NCI-H2081 treated with DMSO at 0.1 percent for 48 hours (cell line): ENCODE results near the gene MYO1D.
"Not testable (repeated sequence)": the region's sequence is repeated elsewhere in the genome, so short reads cannot be mapped to it uniquely, and the experiment has no call there.

Experiments
- DNase-seq: peaks from one replicate; lab custom pipeline; 2025; lab: John Stamatoyannopoulos, UW

The MYO1D gene

DNA sequence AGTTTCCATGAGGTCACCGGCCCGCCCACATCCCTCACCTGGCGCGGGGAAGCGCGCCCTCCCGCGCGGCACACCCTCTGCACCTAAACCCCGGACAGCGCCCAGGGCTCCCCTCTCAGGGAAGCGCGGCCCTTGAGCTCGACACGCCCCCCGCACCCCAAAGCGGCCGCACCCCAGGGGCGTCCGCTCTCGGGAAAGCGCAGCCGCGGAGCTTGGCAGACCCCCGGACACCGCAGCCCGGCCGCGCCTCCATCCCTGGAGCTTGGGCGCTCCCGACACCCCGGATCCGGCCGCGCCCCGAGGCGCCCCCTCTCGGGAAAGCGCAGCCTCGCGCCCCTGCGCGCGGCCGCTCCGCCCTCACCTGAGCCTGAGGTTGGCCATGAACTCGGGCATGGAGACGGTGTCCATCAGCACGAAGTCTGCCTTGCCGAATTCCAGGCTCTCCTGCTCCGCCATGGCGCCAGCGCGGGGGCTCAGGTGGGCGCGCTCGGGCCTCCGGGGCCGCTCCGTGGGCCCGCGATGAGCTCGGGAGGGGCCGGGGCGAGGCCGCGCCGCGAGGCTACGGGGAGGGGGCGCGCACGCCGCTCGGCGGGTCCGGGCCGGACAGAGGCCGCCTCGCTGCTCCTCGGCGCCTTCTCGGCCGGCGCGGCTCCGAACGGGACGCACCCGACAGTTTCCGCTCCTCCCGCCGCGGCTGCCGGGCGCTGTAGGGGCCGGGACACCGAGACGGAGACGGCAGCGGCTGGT is at the start of gene MYO1D:
Gene MYO1D, minus strand, starts transcription at position 708 of the 747 bp plus-strand sequence. Its CDS starts 252 bp downstream, at position 456.
- no peak for DNase-seq

DNA sequence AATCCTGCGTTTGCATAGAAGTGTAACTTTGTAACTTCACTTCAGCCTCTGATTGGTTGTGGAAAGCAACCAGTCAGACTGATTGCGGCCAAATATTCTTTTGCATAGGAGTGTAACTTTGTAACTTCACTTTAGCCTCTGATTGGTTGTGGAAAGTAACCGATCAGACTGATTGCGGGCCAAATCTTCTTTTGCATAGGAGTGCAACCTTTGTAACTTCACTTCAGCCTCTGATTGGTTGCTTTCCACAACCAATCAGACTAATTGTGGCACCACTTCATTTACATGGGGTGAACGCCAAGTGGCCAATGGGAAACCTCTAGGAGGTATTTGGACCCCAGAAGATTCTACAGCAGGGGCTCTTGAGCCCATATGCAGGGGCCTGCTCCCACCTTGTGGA is 49.3 kb upstream of the MYO1D start:
- no peak for DNase-seq

DNA sequence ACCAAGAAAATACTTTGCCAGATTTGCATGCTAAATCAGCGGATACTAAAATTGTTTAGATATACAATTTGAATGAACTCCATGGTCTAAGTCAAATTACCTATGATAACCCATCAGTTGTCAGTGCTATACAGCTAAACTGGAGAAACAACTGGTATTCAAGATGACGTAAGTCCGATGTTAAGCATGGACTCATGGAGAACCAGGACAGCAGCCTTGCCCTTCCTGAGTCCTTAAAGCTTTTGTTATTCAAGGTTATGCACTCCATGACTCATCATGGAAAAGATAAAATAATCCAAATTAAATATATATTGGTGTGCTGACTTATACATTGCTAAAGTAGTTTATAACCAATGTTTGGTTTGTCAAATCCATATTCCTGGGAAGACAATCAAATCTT is 47.0 kb upstream of the MYO1D start:
- not testable (repeated sequence) for DNase-seq

DNA sequence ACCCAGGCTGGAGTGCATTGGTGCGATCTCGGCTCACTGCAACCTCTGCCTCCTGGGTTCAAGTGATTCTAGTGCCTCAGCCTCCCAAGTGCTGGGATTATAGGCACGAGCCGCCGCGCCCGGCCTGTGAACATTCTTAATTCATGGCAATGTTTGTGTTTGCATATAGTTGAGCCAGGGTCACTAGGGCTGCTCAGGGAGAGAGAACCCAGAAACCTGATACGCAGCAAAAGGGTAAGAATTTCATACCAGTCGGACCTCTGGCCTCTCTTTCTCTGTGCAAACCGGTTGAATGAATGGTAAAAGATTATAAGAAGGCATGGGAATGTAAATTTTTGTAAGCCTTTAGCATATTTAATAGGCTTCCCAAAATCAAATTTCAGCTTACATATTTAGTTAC is 44.1 kb upstream of the MYO1D start:
- DNase-seq: no peak

DNA sequence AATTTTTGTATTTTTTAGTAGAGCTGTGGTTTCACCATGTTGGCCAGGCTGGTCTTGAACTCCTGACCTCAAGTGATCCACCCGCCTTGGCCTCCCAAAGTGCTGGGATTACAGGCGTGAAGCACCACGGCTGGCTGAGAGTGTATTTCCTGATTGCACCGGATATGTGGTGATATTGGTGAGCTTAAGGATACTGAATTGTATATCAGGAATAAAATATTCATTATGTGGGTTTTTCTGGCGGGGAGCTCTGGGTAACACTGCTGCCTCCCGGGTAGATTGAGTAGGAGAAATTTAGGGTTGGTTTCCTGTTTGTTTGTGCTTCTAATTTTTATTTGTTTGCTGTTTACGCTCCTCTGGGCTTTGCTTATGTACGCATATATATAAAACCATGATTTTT is 43.4 kb upstream of the MYO1D start:
- DNase-seq: no peak

DNA sequence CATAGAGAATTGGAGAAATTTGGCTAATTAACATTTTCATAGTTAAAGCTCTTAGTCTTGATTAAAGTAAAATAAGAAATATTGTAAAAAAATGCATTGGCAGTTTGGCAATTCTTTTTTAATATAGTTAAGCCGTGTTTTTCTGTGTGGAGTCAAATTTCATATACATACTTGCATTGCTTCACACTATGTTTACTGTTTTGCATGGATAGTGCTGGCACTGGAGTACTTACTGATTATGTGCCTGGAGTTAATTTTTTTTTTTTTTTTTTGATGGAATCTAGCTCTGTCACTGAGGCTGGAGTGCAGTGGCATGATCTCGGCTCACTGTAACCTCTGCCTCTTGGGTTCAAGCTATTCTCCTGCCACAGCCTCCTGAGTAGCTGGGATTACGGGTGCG is 43.0 kb upstream of the MYO1D start:
- not testable (repeated sequence) for DNase-seq

DNA sequence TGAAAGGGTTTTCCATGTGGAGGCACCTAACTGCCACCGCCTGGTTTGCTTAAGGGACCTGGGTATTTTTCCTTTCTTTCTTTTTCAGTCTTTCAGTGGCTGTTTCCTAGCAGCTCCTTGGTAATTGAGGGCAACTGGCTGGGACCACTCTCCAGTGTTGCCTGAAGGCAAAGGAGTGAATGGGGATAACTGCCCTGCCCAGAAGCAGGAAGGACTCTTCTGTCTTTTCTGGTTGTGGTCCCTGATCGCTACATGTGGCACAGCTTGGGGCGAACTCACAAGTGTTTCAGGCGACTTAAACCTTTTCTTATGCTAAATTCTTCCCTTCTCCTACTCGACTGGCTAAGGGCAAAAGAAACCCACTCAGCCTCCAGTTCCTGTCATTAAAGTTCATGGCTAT is 40.9 kb upstream of the MYO1D start:
- no peak for DNase-seq

DNA sequence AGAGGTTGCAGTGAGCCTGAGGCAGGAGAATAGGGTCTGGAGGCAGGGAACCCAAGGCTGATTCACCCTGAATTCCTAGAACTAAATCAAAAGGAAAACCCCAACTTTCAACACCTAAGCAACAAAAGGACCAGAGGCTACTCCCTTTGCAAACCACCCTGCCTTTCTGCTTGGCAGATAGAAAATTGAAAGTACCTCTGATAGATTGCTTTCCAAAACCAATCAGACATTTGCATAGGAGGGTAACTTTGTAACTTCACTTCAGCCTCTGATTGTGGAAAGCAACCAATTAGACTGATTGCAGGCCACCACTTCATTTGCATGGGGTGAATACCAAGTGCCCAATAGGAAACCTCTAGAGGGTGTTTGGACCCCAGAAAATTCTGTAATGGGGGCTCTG is 40.2 kb upstream of the MYO1D start:
- DNase-seq: no peak

DNA sequence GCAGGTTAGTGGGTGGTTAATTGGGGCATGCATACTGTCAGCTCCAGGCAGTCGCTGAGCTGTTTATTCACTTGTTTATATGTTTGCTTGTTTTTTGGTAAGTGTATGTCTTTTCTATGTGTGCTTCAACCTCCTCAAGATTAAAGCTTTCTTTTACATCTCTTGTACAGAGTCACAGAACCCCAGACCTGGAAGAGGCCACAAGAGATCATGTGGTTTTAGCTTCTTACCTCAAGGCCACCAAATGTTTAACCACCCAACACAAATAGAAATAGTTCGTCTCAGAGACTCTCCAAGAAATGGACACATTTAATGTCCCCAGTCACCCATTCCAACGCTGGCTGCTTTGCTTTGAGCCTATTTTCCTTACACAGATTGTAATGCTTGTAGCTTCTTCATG is 39.2 kb upstream of the MYO1D start:
- DNase-seq: no peak

DNA sequence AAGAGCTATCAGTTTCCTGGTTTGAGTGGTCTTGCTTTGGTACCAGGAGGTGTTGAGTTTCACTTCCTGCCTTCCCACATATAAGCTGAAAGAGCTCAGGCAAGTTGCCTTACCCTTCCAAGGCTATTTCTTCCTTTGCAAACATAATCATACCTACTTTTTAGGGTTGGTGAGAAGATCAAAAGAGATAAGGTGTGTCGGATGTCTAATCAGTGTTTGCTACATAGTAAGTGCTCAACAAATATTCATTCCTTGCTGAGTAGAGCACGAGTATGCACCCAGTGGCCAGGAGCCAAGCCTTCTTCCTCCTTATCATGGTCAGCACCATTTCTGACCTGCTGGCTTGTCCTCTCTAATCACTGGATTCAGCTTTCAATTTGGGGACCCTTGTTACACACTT is 38.3 kb upstream of the MYO1D start:
- DNase-seq: no peak

DNA sequence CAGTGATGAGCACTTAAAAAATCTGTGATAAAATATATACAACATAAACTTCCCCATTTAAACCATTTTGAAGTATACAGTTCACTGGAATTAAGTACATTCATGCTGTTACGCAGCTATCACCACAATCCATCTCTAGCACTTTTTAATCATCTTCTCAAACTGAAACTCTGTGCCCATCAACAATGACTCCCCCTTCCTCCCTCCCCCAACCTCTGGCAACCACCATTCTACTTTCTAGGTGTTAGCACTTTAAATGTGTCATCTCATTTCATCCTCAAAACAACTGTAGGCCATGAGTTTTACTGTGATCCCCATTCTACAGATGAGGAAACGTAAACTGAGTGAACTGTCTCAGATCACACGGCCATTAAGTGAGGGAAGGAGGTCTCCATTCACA is 37.3 kb upstream of the MYO1D start:
- no peak for DNase-seq

DNA sequence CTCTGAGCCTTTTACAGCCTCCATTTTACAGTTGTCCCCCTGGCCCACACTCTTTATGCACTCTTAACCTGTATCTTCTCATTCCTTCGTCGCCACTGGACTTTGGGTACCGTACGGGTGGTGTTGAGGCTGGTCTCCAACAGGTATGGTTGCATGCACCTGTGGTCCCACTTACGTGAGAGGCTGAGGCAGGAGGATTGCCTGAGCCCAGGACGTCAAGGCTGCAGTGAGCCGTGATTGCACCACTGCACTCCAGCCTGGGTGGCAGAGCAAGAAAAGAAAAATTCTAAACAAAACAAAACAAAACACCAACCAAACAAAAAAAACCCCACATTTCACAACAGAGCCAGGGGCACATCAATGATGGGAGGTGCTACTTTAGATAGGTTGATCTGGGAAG is 36.7 kb upstream of the MYO1D start:
- DNase-seq: no peak

DNA sequence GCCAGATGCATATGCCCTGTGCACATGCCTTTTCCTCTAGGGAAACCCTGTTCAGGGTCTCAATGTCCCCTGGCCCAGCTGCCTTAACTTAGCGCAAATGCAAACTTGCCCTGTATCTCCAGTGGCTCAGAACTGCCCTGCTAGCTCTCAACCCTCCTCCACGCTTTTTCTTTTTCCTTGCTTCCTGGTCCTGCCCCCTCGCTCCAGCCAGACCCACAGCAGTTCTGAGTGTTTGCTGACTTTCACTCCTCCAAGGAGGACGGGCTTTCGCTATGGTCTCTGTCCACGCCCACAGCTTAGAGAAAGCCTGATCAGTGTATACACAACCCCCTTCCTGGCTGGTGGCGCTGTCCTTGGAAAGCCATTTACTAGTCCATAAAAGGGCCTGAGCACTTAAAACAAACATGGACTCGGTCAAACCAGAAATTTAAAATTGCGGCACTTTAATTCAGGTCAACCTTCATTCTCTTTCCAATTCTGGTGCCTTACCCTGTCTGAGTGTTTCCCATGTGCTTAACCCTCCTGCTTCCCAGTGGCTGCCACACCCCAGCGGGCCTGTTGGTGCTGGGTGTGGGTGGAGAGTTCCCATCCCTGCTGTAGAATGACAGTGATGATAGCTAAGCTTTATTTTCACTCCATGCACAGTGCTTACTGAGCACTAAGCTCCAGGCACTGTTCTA is 35.4 kb upstream of the MYO1D start:
- no peak for DNase-seq

DNA sequence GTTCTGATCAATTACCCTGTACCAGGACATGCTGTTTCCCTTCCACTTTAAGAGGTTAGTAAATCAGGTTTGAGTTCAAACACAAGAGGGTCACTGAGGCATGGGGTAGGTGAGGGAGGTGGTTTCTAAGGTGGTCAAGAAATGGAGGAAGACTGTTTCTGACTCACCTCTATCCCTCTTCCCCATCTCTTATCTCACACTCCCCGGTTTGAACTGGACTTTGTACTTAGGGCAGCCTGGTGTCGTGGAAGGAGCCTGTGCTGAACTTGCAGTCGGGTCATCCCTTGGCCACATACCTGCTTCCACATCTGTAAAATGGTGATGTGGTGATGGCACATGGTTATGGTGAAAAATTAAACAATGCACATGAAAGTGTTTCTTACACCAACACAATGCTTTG is 33.8 kb upstream of the MYO1D start:
- no peak for DNase-seq

DNA sequence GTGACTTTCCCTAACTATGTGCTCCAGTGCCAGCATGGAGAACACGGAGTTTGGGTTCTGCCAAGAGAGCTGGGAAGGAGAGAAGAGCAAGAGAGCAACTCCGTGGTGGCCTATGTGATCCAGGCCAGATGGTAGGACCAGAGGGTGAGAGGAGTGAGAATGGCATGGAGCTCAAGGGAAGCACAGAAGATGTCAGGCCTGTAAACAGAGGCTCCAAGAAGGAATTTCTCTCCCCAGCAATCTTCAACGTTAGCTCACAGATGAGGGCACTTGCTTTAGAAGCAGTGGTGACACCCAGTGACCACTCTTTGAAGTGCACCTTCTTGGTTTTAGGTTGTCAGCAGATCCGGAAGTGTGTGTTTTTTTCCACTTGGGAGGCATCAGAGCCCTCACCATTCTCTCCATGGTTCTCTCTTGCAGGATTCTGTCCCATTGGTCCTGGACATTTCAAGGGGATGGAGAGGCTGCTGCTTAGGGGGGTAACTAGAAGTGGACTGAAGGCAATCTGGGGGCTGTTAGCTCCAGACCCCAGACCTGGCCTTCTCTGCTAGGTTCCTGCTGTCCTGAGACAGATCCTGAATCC is 33.0 kb upstream of the MYO1D start:
- DNase-seq: no peak

DNA sequence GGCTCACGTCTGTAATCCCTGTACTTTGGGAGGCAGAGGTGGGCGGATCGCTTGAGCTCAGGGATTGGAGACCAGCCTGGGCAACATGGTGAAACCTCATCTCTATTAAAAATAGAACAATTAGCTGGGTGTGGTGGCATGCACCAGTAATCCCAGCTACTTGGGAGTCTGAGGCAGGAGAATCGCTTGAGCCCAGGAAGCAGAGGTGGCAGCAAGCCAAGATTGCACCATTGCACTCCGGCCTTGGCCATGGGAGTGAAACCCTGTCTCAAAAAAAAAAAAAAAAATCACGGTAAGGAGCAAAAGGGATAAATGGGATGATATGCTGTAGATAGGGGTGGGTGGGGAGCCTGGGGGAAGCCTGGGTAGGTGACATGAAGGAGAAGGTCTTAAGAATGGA is 30.7 kb upstream of the MYO1D start:
- no peak for DNase-seq

DNA sequence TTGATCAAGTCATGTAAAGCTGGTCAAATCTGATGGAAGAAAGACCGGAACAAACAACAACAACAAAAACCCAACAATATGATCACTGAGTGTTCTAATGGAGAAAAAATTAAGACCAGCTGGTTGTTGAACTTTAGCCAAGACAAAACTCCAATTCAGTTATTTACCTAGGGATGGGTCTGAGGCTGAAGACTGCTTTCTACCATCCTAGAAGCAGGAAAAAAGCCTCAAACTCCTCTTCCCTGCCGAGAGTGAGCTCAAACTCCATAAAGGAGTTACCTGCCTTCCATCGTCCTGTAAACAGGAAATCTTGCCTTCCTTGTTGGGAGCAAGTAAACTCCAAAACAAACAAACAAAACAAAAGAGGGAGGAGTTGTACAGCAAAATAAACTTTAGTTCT is 28.0 kb upstream of the MYO1D start:
- no peak for DNase-seq

DNA sequence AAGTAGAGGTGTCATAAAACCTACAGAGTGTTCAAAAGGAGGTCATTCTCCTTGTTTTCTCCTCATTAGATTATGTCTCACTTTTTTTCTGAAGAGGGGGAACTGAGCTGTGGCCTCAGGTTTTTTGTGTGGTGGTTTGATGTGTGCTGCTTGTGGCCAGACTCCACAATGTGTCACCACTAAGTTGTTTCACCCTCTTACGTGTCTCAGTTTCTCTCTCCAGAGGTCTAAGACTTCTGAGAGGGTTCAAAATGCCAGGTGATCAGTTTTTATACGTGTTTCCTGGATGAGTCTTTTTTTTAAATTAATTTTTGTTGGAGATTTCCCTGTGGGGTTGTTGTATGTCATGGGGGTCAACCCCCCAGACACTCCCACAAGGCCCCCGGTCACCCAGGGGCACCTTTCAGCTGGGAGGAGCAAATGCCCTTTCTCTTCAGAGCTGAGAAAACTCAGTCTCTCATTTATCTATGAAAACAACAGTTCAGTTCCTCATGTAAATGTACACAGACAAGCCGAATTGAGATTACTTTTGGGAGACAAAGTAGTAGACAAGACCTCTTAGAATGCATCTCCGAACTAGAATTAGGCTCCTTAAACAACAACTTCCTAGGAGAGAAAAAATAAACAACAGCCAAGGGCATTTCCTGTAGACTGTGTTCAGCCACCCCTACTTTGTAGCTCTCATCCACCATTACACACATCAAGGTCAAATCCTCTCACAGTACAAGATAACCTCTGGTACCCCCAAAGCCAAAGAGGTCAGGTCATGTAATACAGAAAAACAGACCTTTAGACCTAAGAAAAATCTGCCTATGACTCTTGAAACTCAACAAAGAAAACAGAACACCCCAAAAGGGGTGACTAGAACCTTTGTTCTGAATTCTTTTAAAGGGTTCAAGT is 27.1 kb upstream of the MYO1D start:
- no peak for DNase-seq

DNA sequence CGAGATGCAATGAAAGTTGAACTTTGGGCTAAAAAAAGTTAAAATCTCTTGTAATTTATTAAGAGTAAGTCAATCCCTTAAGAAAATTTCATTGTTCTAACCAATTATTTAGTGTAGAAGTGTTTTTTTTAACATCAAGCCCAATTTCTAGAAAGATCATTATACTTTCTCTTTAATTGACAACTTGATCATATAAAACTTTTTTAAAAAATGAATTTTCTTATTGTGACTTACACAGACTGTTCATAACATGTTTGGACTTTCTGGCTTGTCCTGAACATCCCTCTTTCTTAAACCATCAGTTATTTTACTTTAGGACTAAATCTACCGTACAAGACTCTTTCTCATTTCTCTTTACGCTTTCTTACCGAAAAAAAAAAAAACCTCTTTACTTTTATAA is 24.8 kb upstream of the MYO1D start:
- DNase-seq: no peak

DNA sequence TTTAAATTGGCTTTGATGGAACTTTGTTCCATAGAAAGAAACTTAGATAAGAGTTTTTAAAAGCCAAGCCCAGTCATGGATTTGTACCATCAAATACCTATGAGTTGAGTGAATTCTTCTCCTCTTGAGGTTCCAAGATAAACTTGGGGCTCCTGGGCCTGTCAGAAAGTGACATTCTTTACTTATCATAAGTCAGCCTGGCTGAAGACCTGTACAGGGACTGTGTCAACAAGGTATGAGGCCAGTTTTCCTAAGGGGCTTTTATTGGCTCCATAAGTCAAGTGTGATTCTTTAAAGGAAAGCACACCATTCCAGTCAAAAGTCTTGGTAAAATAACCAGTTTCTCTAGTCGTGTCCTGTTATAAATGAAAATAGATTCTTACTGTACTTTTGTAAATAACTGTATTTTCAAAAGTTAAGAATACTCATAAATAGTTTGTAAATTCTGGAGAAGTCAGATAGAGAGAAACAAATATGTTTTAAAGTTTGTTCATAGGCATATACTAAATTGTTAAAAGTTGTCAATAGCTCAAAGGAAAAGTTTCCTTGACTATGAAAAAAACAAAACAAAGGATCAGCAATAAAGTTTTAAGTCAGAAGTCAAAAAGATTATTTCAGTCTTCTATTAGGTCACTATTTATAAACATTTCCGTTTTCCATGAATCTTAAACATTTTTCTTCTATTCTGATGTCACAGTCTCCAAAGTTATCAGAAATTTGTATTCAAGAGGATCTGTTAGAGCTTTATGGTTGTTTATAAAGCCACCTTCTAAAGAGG is 22.5 kb upstream of the MYO1D start:
- no peak for DNase-seq

DNA sequence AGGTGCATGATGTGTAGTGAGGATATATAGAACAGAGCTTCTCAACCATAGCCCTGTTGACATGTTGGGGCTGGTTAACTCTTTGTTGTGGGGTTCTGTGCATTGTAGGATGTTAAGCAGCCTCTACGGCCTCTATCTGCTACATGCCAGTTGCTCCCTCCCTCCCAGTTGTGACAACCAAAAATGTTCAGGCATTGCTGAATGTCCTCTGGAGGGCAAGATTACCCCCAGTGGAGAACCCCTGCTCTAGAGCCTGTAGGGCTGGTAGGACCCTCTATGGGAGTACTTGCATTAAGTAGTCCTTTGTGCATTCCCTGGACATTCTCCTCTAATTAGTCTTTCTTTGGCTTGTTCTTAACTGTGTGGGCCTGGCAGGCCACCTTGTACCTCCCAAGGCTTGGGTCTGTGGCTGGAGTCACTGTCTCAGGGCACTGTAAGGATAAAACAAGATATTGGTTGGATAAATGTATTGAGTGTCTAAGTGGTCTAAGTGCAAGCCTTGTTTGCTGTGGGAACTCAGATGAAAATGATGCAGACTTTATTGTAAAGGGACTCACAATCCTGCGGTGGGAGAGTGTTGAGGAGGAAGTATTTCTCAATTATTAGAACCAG is 19.8 kb upstream of the MYO1D start:
- DNase-seq: no peak
